Hepatocyte (in vitro differentiated cells): ENCODE results near the gene PRTG. TPM values are rescaled to one million over a fixed set of nuclear protein-coding genes. Genes with fewer than 3 reads are reported as not detected.

Experiments used
- DNase-seq: peaks from one replicate; pipeline ENCODE4 v3.0.0-alpha.2; 2016; ENCODE audit warnings: low spot score
- H2AFZ ChIP-seq: fragments of 200-600 bp; sonication (generic); 2 replicates; pipeline ENCODE4 v1.6.0; 2016; ENCODE audit warnings: antibody characterized with exemption, mild to moderate bottlenecking
- H3K27ac ChIP-seq: fragments of 200-600 bp; sonication (generic); 2 replicates; pipeline ENCODE4 v1.5.1; 2016; ENCODE audit warnings: mild to moderate bottlenecking
- H3K27me3 ChIP-seq: fragments of 200-600 bp; sonication (generic); 2 replicates; pipeline ENCODE4 v1.6.1; 2016
- H3K36me3 ChIP-seq: fragments of 200-600 bp; sonication (generic); replicated peaks from 2 replicates; pipeline ENCODE4 v1.5.1; 2016; ENCODE audit warnings: low read depth; ENCODE audit not compliant: insufficient read depth
- H3K4me1 ChIP-seq: fragments of 200-600 bp; sonication (generic); 2 replicates; pipeline ENCODE4 v1.5.1; 2016; ENCODE audit warnings: mild to moderate bottlenecking, moderate library complexity; ENCODE audit not compliant: insufficient read depth
- H3K4me2 ChIP-seq: fragments of 200-600 bp; sonication (generic); 2 replicates; pipeline ENCODE4 v1.6.0; 2016
- H3K4me3 ChIP-seq: fragments of 200-600 bp; sonication (generic); 2 replicates; pipeline ENCODE4 v1.5.1; 2016; ENCODE audit warnings: mild to moderate bottlenecking
- H3K79me2 ChIP-seq: fragments of 200-600 bp; sonication (generic); 2 replicates; pipeline ENCODE4 v1.6.0; 2017; ENCODE audit warnings: mild to moderate bottlenecking
- H3K9me2 ChIP-seq: fragments of 200-600 bp; sonication (generic); replicated peaks from 2 replicates; pipeline ENCODE4 v1.6.0; 2017; ENCODE audit warnings: mild to moderate bottlenecking; ENCODE audit not compliant: insufficient read depth
- H3K9me3 ChIP-seq: fragments of 200-600 bp; sonication (generic); 2 replicates; pipeline ENCODE4 v1.5.1; 2016; ENCODE audit warnings: low read depth, mild to moderate bottlenecking
- H4K20me1 ChIP-seq: fragments of 200-600 bp; sonication (generic); 2 replicates; pipeline ENCODE4 v1.6.0; 2016; ENCODE audit warnings: mild to moderate bottlenecking; ENCODE audit not compliant: insufficient read depth, poor library complexity, severe bottlenecking
- CTCF ChIP-seq: fragments of 200-600 bp; sonication (generic); IDR thresholded peaks from 2 replicates; pipeline ENCODE4 v1.5.1; 2016; ENCODE audit warnings: antibody characterized with exemption, mild to moderate bottlenecking; ENCODE audit not compliant: poor library complexity
- EZH2 ChIP-seq: fragments of 200-600 bp; sonication (generic); IDR thresholded peaks from 2 replicates; pipeline ENCODE4 v1.6.1; 2016; ENCODE audit warnings: antibody characterized with exemption, mild to moderate bottlenecking, borderline replicate concordance
- EZH2phosphoT487 ChIP-seq: fragments of 200-600 bp; sonication (generic); IDR thresholded peaks from one replicate; pipeline ENCODE4 v1.6.1; 2018; ENCODE audit warnings: antibody characterized with exemption, mild to moderate bottlenecking, low read depth, moderate library complexity; ENCODE audit not compliant: unreplicated experiment, severe bottlenecking
- WGBS: methylation state at CpG from one replicate; pipeline ENCODE4 v1.1.6; 2016; ENCODE audit warnings: low lambda C conversion rate; ENCODE audit errors: missing lambda C conversion rate; 5-methylcytosine and 5-hydroxymethylcytosine counted together
- polyA plus RNA-seq: library from polyadenylated mRNA; unstranded; fragments of >200 nt; fragmentation: Nextera tagmentation; extraction: Ambion mirVana; gene quantifications from 2 replicates; pipeline ENCODE4 v1.2.1, GENCODE V29; 2016
- total RNA-seq: library from RNA; depleted of rRNA; stranded (reverse); fragments of >200 nt; gene quantifications from 2 replicates; pipeline ENCODE4 v1.2.3, GENCODE V29; 2014

PRTG gene
- total and polyA plus RNA-seq, 2 experiments from 2014 or later, result 6.6 to 19.0 TPM

GRCh38 chr15:55683376-55683775 is 59.6 kb downstream of the PRTG start:
- Histone ChIP-seq H3K79me2 (no peaks in the 10 kb centered on the region), H3K4me3 (no peak overlapping the region), H3K4me1 (no peaks in the 10 kb centered on the region), H3K9me2 (no peaks in the 10 kb centered on the region), H3K27me3 (no peaks in the 10 kb centered on the region), H2AFZ (no peak overlapping the region), H3K27ac (no peak overlapping the region), H3K36me3 (no peaks in the 10 kb centered on the region), H3K9me3 (no peaks in the 10 kb centered on the region), H3K4me2 (no peak overlapping the region), H4K20me1 (no peaks in the 10 kb centered on the region)
- TF ChIP-seq EZH2 (no peak), CTCF (no peak), EZH2phosphoT487 (no peak)
- DNase-seq, result no peak

GRCh38 chr15:55681631-55682030 is 61.3 kb downstream of the PRTG start:
- H3K4me3 ChIP-seq, result no peak overlapping the region
- peaks cover 2% of the 10 kb centered on the region for H3K36me3 ChIP-seq
- H3K9me3 ChIP-seq, result no peaks in the 10 kb centered on the region
- no peak for DNase-seq
- no peak overlapping the region for H2AFZ ChIP-seq
- no peaks in the 10 kb centered on the region for H3K27me3 ChIP-seq
- H4K20me1 ChIP-seq, result no peaks in the 10 kb centered on the region
- H3K9me2 ChIP-seq, result no peaks in the 10 kb centered on the region
- no peak overlapping the region for H3K27ac ChIP-seq
- WGBS, result 96% methylated on average over 5 of the region's 5 CpGs
- TF ChIP-seq CTCF, result no peak
- TF ChIP-seq EZH2phosphoT487, result no peak
- TF ChIP-seq EZH2, result no peak
- H3K4me1 ChIP-seq, result no peaks in the 10 kb centered on the region
- no peaks in the 10 kb centered on the region for H3K79me2 ChIP-seq
- H3K4me2 ChIP-seq, result no peak overlapping the region

- Histone ChIP-seq H3K4me1 (no peaks in the 10 kb centered on the region), H3K79me2 (no peaks in the 10 kb centered on the region), H3K27ac (no peak overlapping the region), H3K4me3 (no peak overlapping the region), H3K4me2 (no peak overlapping the region), H2AFZ (no peak overlapping the region), H3K36me3 (peaks cover 2% of the 10 kb centered on the region), H3K9me3 (no peaks in the 10 kb centered on the region), H3K9me2 (no peaks in the 10 kb centered on the region), H4K20me1 (no peaks in the 10 kb centered on the region), H3K27me3 (no peaks in the 10 kb centered on the region)
- WGBS, result 84% methylated on average over 2 of the region's 2 CpGs
- DNase-seq, result no peak
- no peak for TF ChIP-seq EZH2phosphoT487
- TF ChIP-seq EZH2, result no peak
- no peak for TF ChIP-seq CTCF
Measured at GRCh38 chr15:55676507-55676906, 66.4 kb downstream of the PRTG start.

- H3K36me3 ChIP-seq, result peaks cover 2% of the 10 kb centered on the region
- H3K27ac ChIP-seq, result no peak overlapping the region
- DNase-seq, result no peak
- no peaks in the 10 kb centered on the region for H3K79me2 ChIP-seq
- no peak overlapping the region for H2AFZ ChIP-seq
- WGBS, result 95% methylated on average over 10 of the region's 10 CpGs
- H3K4me3 ChIP-seq, result no peak overlapping the region
- no peak overlapping the region for H3K4me2 ChIP-seq
- TF ChIP-seq EZH2 (no peak), CTCF (no peak), EZH2phosphoT487 (no peak)
- H3K9me3 ChIP-seq, result no peaks in the 10 kb centered on the region
- H3K4me1 ChIP-seq, result no peaks in the 10 kb centered on the region
- H3K9me2 ChIP-seq, result no peaks in the 10 kb centered on the region
- H4K20me1 ChIP-seq, result no peaks in the 10 kb centered on the region
- H3K27me3 ChIP-seq, result no peaks in the 10 kb centered on the region
Measured at GRCh38 chr15:55673287-55673686, 69.7 kb downstream of the PRTG start.
